DMS153 treated with DMSO at 0.1 percent for 48 hours (cell line): ENCODE data around the gene KCNC2.
"Not testable (repeated sequence)": the region's sequence is repeated elsewhere in the genome, so short reads cannot be mapped to it uniquely, and the experiment has no call there.

Experiments
- DNase-seq: peaks from one replicate; lab custom pipeline; 2025; ENCODE audit not compliant: unreplicated experiment; lab: John Stamatoyannopoulos, UW

Gene KCNC2

GRCh38 chr12:75209812-75210138 lies at the start of gene KCNC2:
Gene KCNC2, minus strand, starts transcription at chr12:75209839.
- no peak for DNase-seq

GRCh38 chr12:75259143-75259542 lies 49.5 kb upstream of the KCNC2 start:
- DNase-seq, result no peak

- no peak for DNase-seq
Measured at GRCh38 chr12:75257510-75257909, 47.9 kb upstream of the KCNC2 start.

- DNase-seq, result no peak
Measured at GRCh38 chr12:75245108-75245507, 35.5 kb upstream of the KCNC2 start.

GRCh38 chr12:75239987-75240386 lies 30.3 kb upstream of the KCNC2 start:
- no peak for DNase-seq

- no peak for DNase-seq
Measured at GRCh38 chr12:75236206-75236605, 26.6 kb upstream of the KCNC2 start.

- no peak for DNase-seq
Measured at GRCh38 chr12:75227132-75227531, 17.5 kb upstream of the KCNC2 start.

- no peak for DNase-seq
Measured at GRCh38 chr12:75212072-75212471, 2.4 kb upstream of the KCNC2 start.

GRCh38 chr12:75208856-75209811 lies 505 bp downstream of the KCNC2 start:
- DNase-seq, result no peak

- no peak for DNase-seq
Measured at GRCh38 chr12:75207338-75208083, 2.1 kb downstream of the KCNC2 start.

GRCh38 chr12:75205558-75205957 lies 4.1 kb downstream of the KCNC2 start:
- DNase-seq, result no peak

- DNase-seq, result no peak
Measured at GRCh38 chr12:75196865-75197264, 12.8 kb downstream of the KCNC2 start.

GRCh38 chr12:75196408-75196807 lies 13.2 kb downstream of the KCNC2 start:
- DNase-seq, result no peak

- DNase-seq, result no peak
Measured at GRCh38 chr12:75194250-75194649, 15.4 kb downstream of the KCNC2 start.

- no peak for DNase-seq
Measured at GRCh38 chr12:75192196-75192595, 17.4 kb downstream of the KCNC2 start.

GRCh38 chr12:75190846-75191245 lies 18.8 kb downstream of the KCNC2 start:
- DNase-seq, result no peak

GRCh38 chr12:75185881-75186280 lies 23.8 kb downstream of the KCNC2 start:
- not testable (repeated sequence) for DNase-seq

GRCh38 chr12:75184516-75184915 lies 25.1 kb downstream of the KCNC2 start:
- DNase-seq, result no peak

- DNase-seq, result no peak
Measured at GRCh38 chr12:75183967-75184366, 25.7 kb downstream of the KCNC2 start.

GRCh38 chr12:75177997-75178396 lies 31.6 kb downstream of the KCNC2 start:
- no peak for DNase-seq

- no peak for DNase-seq
Measured at GRCh38 chr12:75172611-75173010, 37.0 kb downstream of the KCNC2 start.

GRCh38 chr12:75170640-75171185 lies 38.9 kb downstream of the KCNC2 start:
- DNase-seq, result no peak
